T-cell (primary cell): ENCODE measurements around the gene CHPT1. TPM values are rescaled to one million over a fixed set of nuclear protein-coding genes. Genes with fewer than 3 reads are reported as not detected.
A peak's percentile ranks its signal among the peaks of the same experiment; 100 is the strongest.

ENCODE experiments used
- ATAC-seq, 4 experiments: fragments of 200-7000 bp in 3 of 4; fragments of 150-1000 bp in 1 of 4; cut with Tn5 transposase; replicated peaks in 1 of 4; 1 replicate in 3 of 4; 2 replicates in 1 of 4; pipeline ENCODE4 v1.10.0; 2021; ENCODE audit warnings: moderate library complexity in 3 of 4, mild to moderate bottlenecking in 2 of 4, moderate number of reproducible peaks in 1 of 4
- CTCF ChIA-PET, 2 donors: fragments of 300-600 bp; sonication (Branson Sonifier 250); formaldehyde crosslinking; loops; one replicate each; lab custom pipeline; 2022; ENCODE audit warnings: antibody characterized with exemption in 2 of 2; lab: Charles Lee
- POLR2A ChIA-PET, 2 donors: fragments of 300-600 bp; sonication (Branson Sonifier 250); formaldehyde crosslinking; loops; one replicate each; lab custom pipeline; 2022; ENCODE audit warnings: antibody characterized with exemption in 2 of 2; lab: Charles Lee
- DNase-seq, 35 experiments: peaks; one replicate each; pipeline versions ENCODE4 v3.0.0 to v3.0.0-alpha.2; 2013 to 2023
- H3K27ac ChIP-seq: one replicate; pipeline ENCODE4 v1.5.1; 2013; ENCODE audit warnings: low read length
- H3K27me3 ChIP-seq, 2 experiments: replicated peaks in 1 of 2; 1 replicate in 1 of 2; 2 replicates in 1 of 2; pipeline versions ENCODE4 v1.6.1 to v1.7.0; 2013; ENCODE audit warnings: low read length in 1 of 2, mixed read lengths in 1 of 2; ENCODE audit not compliant: control insufficient read depth in 2 of 2, insufficient read depth in 2 of 2; ENCODE audit errors: extremely low read depth in 1 of 2
- H3K36me3 ChIP-seq, 2 donors: 1 replicate in 1 of 2; 2 replicates in 1 of 2; pipeline versions ENCODE4 v1.6.1 to v1.7.0; 2013; ENCODE audit warnings: low read length in 1 of 2; ENCODE audit not compliant: control insufficient read depth in 2 of 2, insufficient read depth in 1 of 2; ENCODE audit errors: extremely low read depth in 1 of 2
- H3K4me1 ChIP-seq, 2 experiments: 1 replicate in 1 of 2; 2 replicates in 1 of 2; pipeline versions ENCODE4 v1.6.1 to v1.7.0; 2013; ENCODE audit warnings: low read length in 2 of 2, mixed read lengths in 1 of 2; ENCODE audit not compliant: insufficient read depth in 2 of 2, control insufficient read depth in 1 of 2; ENCODE audit errors: extremely low read depth in 1 of 2
- H3K4me3 ChIP-seq, 2 donors: 1 replicate in 1 of 2; 2 replicates in 1 of 2; pipeline versions ENCODE4 v1.5.1 to v1.7.0; 2013; ENCODE audit warnings: mild to moderate bottlenecking in 2 of 2, low read length in 1 of 2, moderate library complexity in 1 of 2; ENCODE audit not compliant: control insufficient read depth in 1 of 2; ENCODE audit errors: extremely low read depth in 1 of 2
- H3K9me3 ChIP-seq: 2 replicates; pipeline ENCODE4 v1.7.0; 2013
- H3K27ac Mint-ChIP-seq, 2 donors: one replicate each; pipeline ENCODE4 v1.8.0; 2020 to 2021; ENCODE audit warnings: mild to moderate bottlenecking in 2 of 2, mixed read lengths in 2 of 2
- H3K27me3 Mint-ChIP-seq, 2 donors: one replicate each; pipeline ENCODE4 v1.8.0; 2021 to 2022; ENCODE audit warnings: mixed read lengths in 2 of 2
- H3K36me3 Mint-ChIP-seq: one replicate; pipeline ENCODE4 v1.8.0; 2021; ENCODE audit warnings: mixed read lengths
- H3K4me1 Mint-ChIP-seq, 3 donors: one replicate each; pipeline ENCODE4 v1.8.0; 2020 to 2022; ENCODE audit warnings: mixed read lengths in 3 of 3, mild to moderate bottlenecking in 1 of 3
- H3K4me3 Mint-ChIP-seq, 3 donors: one replicate each; pipeline ENCODE4 v1.8.0; 2020 to 2022; ENCODE audit warnings: mild to moderate bottlenecking in 3 of 3, mixed read lengths in 3 of 3, moderate library complexity in 3 of 3
- H3K9me3 Mint-ChIP-seq, 3 donors: one replicate each; pipeline ENCODE4 v1.8.0; 2020 to 2022; ENCODE audit warnings: mixed read lengths in 3 of 3
- WGBS: methylation state at CpG from one replicate; pipeline ENCODE4 v1.1.5; 2013; ENCODE audit warnings: missing lambda C conversion rate; ENCODE audit not compliant: insufficient coverage; 5-methylcytosine and 5-hydroxymethylcytosine counted together
- total RNA-seq, 35 experiments: library from RNA in 6 of 35; stranded (reverse) in 6 of 35; fragments of 120-200 nt in 1 of 35; gene quantifications; one replicate each; pipeline versions ENCODE4 v1.2.1 to v1.2.4 and lab custom pipeline; 2013 to 2026

The CHPT1 gene
- total RNA-seq, result 10 to 100 TPM in 4 of 5 donors, 1 to 10 TPM in 1; 9.8 to 13.8 (median 11.9) TPM
- 20.0 TPM for total RNA-seq (2013)
- 5.9 to 24.1 (median 12.2) reads per million in 29 experiments for total RNA-seq (lab: John Stamatoyannopoulos, UW)

GRCh38 chr12:101697197-101697929, at the start of gene CHPT1:
Gene CHPT1 (plus strand): TSS chr12:101697640. CDS start chr12:101697862, 222 bp downstream.
- ChIA-PET CTCF (no interaction called here), POLR2A (no interaction called here)

GRCh38 chr12:101647711-101648110, 49.7 kb upstream of the CHPT1 start:
- no CpG with 5 or more reads among the region's 2 CpGs for WGBS
- CTCF ChIA-PET, result no interaction called here

More at GRCh38 chr12:101697197-101697929, at the start of gene CHPT1:
- Histone ChIP-seq H3K4me3 (peak within 1 kb of the TSS; percentile 84 to 93), H3K4me1 (peaks cover 3 to 13% of the 10 kb centered on the region in 2 experiments), H3K9me3 (no peaks in the 10 kb centered on the region), H3K27me3 (no peaks in the 10 kb centered on the region), H3K27ac (peak within 1 kb of the TSS; percentile 50), H3K36me3 (no peaks in the 10 kb centered on the region)
- H3K27me3 Mint-ChIP-seq, result no peaks in the 10 kb centered on the region
- DNase-seq (peak in 33 of 35 experiments; percentile 7 to 70 (median 35)), ATAC-seq (peak; percentile 80 to 84 (median 82))
- H3K27ac Mint-ChIP-seq, result peak within 1 kb of the TSS; percentile 83 to 91
- H3K4me1 Mint-ChIP-seq, result peaks cover 46 to 54% (median 50%) of the 10 kb centered on the region in 3 donors
- peak within 1 kb of the TSS; percentile 88 to 93 (median 89) for H3K4me3 Mint-ChIP-seq
- under 1% methylated on average over 72 of the region's 80 CpGs for WGBS
- H3K36me3 Mint-ChIP-seq, result no peaks in the 10 kb centered on the region
- no peaks in the 10 kb centered on the region for H3K9me3 Mint-ChIP-seq

DNA sequence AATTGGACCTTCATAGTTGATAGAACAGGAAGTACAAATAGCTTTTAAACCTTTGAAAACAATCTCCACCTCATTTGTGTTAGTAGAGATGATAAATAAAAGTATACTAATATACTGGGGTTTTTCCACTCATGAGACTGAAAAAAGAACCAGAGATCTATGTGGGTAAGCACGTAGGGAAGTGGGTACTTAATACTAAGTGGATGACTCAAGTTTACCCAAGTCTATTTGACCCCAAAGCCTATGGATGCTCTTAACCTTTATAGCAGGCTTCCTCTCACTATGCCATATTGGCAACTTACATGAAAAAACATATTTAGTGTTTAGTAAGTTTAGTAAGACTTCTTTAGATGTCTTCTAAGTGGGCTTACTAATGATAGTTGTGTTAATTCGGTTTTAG, 49.2 kb upstream of the CHPT1 start:
- peaks cover 0 to 4% (median 3%) of the 10 kb centered on the region in 3 donors for H3K4me1 Mint-ChIP-seq
- ChIA-PET CTCF (no interaction called here), POLR2A (no interaction called here)
- H3K9me3 Mint-ChIP-seq, result no peaks in the 10 kb centered on the region
- no peak overlapping the region for H3K27ac Mint-ChIP-seq
- no peak overlapping the region for H3K4me3 Mint-ChIP-seq
- Histone ChIP-seq H3K36me3 (no peaks in the 10 kb centered on the region), H3K9me3 (no peaks in the 10 kb centered on the region), H3K4me1 (no peaks in the 10 kb centered on the region), H3K4me3 (no peak overlapping the region), H3K27me3 (peaks cover 0 to 4% of the 10 kb centered on the region in 2 experiments), H3K27ac (no peak overlapping the region)
- no peaks in the 10 kb centered on the region for H3K36me3 Mint-ChIP-seq
- no peak for ATAC-seq
- H3K27me3 Mint-ChIP-seq, result peaks cover 16 to 30% of the 10 kb centered on the region in 2 donors
- no peak for DNase-seq
- no CpG with 5 or more reads among the region's 2 CpGs for WGBS

More at GRCh38 chr12:101647711-101648110, 49.7 kb upstream of the CHPT1 start:
- H3K36me3 Mint-ChIP-seq, result no peaks in the 10 kb centered on the region
- Histone ChIP-seq H3K27me3 (peaks cover 1 to 5% of the 10 kb centered on the region in 2 experiments), H3K4me3 (no peak overlapping the region), H3K9me3 (no peaks in the 10 kb centered on the region), H3K36me3 (no peaks in the 10 kb centered on the region), H3K27ac (no peak overlapping the region), H3K4me1 (no peaks in the 10 kb centered on the region)
- no peak overlapping the region for H3K27ac Mint-ChIP-seq
- peaks cover 0 to 4% (median 3%) of the 10 kb centered on the region in 3 donors for H3K4me1 Mint-ChIP-seq
- H3K27me3 Mint-ChIP-seq, result peaks cover 18 to 29% of the 10 kb centered on the region in 2 donors
- ATAC-seq (no peak), DNase-seq (no peak)
- POLR2A ChIA-PET, result no interaction called here
- H3K9me3 Mint-ChIP-seq, result no peaks in the 10 kb centered on the region
- no peak overlapping the region for H3K4me3 Mint-ChIP-seq

DNA sequence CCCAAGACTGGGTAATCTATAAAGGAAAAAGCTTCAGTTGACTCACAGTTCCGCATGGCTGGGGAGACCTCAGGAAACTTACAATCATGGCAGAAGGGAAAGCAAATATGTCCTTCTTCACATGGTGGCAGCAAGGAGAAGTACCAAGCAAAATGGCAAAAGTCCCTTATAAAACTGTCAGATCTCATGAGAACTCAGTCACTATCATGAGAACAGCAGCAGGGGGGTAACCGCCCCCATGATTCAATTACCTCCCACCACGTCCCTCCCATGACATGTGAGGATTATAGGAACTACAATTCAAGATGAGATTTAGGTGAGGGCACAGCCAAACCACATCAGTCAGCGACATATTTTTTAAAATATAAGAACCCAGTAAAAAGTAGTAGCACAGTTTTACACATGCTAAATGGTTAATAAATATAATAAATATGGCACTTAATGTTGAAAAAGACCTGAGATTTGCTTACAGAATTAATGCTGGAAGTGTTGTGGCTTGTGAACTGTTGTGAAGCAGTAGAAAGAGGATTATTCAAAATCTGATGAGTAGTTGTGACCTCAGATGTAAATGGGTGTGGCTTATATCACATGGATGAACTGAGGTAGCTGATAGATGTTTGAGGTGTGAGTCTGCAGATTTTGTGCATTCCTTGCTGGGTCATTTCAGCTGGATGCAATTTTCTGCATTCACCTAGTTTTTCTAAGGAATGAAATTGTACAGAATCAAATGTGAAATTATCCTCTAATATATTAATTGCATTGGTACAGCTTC, 46.9 kb upstream of the CHPT1 start:
- H3K27ac ChIP-seq, result no peak overlapping the region
- Mint-ChIP-seq H3K27me3 (peaks cover 23 to 28% of the 10 kb centered on the region in 2 donors), H3K36me3 (no peaks in the 10 kb centered on the region), H3K4me1 (peaks cover 0 to 5% (median 4%) of the 10 kb centered on the region in 3 donors), H3K27ac (no peak overlapping the region), H3K9me3 (no peaks in the 10 kb centered on the region), H3K4me3 (no peak overlapping the region)
- no peaks in the 10 kb centered on the region for H3K36me3 ChIP-seq
- no peak overlapping the region for H3K4me3 ChIP-seq
- POLR2A ChIA-PET, result no interaction called here
- H3K4me1 ChIP-seq, result no peaks in the 10 kb centered on the region
- ATAC-seq (no peak), DNase-seq (no peak)
- H3K27me3 ChIP-seq, result no peaks in the 10 kb centered on the region
- WGBS, result no CpG with 5 or more reads among the region's 4 CpGs
- CTCF ChIA-PET, result no interaction called here
- no peaks in the 10 kb centered on the region for H3K9me3 ChIP-seq

- H3K4me3 Mint-ChIP-seq, result no peak overlapping the region
- no peaks in the 10 kb centered on the region for H3K9me3 Mint-ChIP-seq
- no peak overlapping the region for H3K4me3 ChIP-seq
- H3K27ac ChIP-seq, result no peak overlapping the region
- DNase-seq, result no peak
- peaks cover 23 to 32% of the 10 kb centered on the region in 2 donors for H3K27me3 Mint-ChIP-seq
- no peaks in the 10 kb centered on the region for H3K27me3 ChIP-seq
- H3K36me3 ChIP-seq, result no peaks in the 10 kb centered on the region
- H3K9me3 ChIP-seq, result no peaks in the 10 kb centered on the region
- H3K4me1 ChIP-seq, result no peaks in the 10 kb centered on the region
- peaks cover 0 to 2% (median 0%) of the 10 kb centered on the region in 3 donors for H3K4me1 Mint-ChIP-seq
- H3K36me3 Mint-ChIP-seq, result no peaks in the 10 kb centered on the region
- CTCF ChIA-PET, result no interaction called here
- ATAC-seq, result no peak
- WGBS, result 60% methylated on average over 1 of the region's 3 CpGs
- H3K27ac Mint-ChIP-seq, result no peak overlapping the region
- POLR2A ChIA-PET, result no interaction called here
These were observed 44.4 kb upstream of the CHPT1 start for GRCh38 chr12:101653030-101653429.

DNA sequence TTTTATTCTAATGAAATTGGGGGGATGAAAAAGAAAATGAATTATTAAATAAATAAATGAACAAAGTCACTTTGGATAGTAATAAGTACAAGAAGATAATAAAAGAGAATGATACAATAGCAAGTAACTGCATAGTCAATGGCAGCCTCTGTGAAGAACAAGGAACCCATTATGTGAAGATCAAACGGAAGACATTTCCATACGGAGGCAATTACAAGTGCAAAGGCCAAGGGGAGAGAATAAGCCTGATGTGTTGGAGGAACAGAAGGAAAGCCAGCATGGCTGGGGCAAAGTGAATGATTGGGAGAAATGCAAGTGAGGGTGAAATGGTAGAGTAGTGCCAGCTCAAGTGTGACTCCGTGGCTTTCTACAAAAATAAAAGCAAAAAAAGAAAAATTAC, 43.9 kb upstream of the CHPT1 start:
- no peak for ATAC-seq
- H3K27me3 ChIP-seq, result no peaks in the 10 kb centered on the region
- H3K36me3 Mint-ChIP-seq, result no peaks in the 10 kb centered on the region
- no peaks in the 10 kb centered on the region for H3K9me3 Mint-ChIP-seq
- DNase-seq, result no peak
- H3K27ac Mint-ChIP-seq, result no peak overlapping the region
- peaks cover 0 to 2% (median 0%) of the 10 kb centered on the region in 3 donors for H3K4me1 Mint-ChIP-seq
- ChIA-PET POLR2A (no interaction called here), CTCF (no interaction called here)
- H3K9me3 ChIP-seq, result no peaks in the 10 kb centered on the region
- H3K36me3 ChIP-seq, result no peaks in the 10 kb centered on the region
- H3K27ac ChIP-seq, result no peak overlapping the region
- peaks cover 23 to 32% of the 10 kb centered on the region in 2 donors for H3K27me3 Mint-ChIP-seq
- H3K4me1 ChIP-seq, result no peaks in the 10 kb centered on the region
- no peak overlapping the region for H3K4me3 ChIP-seq
- WGBS, result 40% methylated on average over 2 of the region's 3 CpGs
- no peak overlapping the region for H3K4me3 Mint-ChIP-seq
